Dermis microvascular lymphatic vessel endothelial cell (primary cell): ENCODE data around the gene ALAS1. TPM values are rescaled to one million over a fixed set of nuclear protein-coding genes. Genes with fewer than 3 reads are reported as not detected.

Experiments
- DNase-seq, 2 donors: peaks; one replicate each; pipeline versions ENCODE4 v3.0.0 to v3.0.0-alpha.2; 2010; ENCODE audit warnings: low read depth in 2 of 2
- total RNA-seq: library from RNA; depleted of rRNA; stranded (reverse); fragments of >200 nt; gene quantifications from 2 replicates; pipeline ENCODE4 v1.2.1, GENCODE V29; 2014

The ALAS1 gene
- total RNA-seq, 1 donor from 2014 or later: 46.0 TPM

DNA sequence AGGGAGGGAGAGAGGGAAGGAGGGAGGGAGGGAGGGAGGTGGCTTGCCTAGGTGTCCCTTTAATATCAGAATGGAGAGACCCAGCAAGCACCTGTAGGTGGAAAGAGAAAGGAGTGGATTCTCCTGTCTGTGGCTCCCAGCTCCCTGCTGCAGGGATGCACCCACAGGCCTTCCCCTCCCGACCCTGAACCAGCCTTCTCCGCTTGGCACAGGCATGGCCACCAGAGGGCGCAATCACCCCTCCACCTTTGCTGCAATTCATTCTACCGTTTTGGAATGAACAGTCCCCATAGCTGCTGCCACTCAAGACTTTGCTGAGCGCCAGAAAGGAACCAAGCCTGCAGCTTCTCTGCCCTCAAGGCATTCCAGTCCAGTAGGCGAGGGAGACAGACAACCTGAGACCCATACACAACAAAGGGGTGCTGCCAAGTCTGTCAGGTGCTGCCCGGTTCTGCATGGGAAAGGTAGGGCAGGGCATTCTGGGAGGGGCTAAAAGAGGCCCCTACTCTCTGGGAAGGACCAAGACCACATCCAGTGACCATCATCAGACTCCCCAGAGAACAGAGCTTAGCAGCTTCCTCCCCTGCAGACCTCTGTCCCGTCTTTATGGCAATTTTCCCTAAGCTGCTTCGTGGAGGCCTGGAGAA is 22.5 kb downstream of the ALAS1 start:
- DNase-seq: peak; percentile 52 to 69

DNA sequence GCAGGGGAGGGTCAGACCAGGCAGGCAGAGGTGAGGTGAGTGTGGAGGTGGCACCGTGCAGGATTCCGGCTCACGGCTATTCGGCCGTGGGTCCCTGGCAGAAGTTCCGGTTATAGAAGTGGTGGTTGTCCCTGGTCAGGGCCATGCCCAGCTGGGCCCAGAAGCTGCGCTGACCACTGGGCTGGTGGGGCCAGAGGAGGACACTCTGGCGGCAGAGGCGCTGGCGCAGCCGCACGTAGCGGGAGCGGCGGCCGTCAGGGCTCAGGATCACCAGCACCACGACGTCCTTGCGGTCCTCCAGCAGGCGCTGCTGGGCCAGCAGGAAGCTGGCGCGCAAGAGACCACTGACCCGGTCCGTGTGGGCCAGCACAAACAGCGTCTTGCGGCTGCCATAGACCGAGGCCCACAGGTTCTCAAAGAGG is 23.2 kb downstream of the ALAS1 start:
- DNase-seq: no peak

DNA sequence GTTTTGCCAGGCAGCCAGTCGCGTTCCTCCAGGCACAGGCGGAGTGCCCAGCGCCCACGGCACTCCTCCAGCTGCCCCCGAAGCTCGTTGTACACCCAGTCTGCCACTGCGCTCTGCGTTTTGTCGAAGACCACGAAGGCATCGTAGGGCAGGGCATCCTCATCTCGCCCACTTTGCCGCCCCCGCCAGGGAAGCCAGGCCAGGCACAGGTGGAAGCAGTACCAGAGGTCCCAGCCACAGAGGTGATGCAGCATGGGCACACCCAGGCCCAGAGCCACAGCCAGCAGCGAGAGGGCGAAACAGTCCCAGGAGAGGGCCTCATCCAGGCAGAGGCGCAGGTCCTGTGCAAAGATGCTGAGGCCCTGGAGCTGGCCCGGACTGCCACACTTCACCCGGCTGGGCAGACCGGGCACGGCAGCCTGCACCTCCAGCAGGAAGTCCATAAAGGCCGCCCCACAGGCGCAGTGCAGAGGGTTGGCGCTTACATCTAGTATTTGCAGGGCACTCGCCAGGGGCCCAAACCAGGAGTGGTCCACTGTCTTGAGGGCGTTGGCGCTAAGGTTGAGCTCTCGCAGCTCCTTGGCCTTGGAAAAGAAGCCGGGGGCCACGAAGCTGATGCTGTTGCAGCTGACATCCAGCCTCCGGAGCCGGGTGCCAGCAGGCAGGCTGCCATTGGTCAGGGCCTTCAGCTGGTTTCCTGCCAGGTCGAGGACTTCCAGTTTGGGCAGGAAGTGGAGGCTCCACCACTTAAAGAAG is 23.8 kb downstream of the ALAS1 start:
- peak in 1 of 2 donors; percentile 21 for DNase-seq

DNA sequence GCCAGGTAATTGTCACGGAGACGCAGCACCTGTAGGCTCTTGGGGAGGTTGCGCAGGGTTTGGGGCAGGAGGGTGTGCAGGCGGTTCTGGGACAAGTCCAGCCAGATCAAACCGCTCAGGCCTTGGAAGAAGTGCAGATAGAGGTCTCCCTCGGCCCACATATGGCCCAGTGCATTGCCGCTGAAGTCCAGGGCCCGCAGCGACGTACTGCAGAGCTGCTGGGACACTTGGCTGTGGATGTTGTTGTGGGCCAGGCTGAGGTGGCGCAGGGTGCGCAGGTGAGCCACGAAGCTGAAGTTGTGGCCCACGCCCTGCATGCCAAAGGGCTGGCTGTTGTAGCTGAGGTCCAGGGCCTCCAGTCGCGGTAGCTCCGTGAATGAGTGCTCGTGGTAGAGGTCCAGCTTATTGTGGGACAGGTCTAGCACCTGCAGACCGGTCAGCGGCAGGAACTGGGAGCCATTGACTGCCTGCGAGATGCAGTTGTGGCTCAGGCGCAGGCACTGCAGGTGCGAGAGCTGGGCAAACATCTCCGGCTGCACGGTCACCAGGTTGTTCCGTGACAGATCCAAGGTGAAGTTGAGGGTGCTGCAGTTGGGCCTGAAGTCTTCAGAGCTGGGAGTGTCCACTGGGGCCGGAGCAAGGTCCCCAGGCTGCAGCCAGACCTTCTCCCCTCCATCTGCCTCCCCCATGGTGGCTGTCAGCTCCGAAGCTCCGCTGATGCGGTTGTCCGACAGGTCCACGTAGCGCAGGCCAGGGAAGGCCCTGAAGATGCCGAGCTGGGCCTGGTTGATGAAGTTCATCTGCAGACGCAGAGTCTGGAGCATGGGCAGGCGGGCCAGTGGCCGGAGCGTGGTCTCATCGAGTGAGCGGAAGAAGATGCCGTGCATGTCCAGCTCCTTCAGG is 24.6 kb downstream of the ALAS1 start:
- no peak for DNase-seq

DNA sequence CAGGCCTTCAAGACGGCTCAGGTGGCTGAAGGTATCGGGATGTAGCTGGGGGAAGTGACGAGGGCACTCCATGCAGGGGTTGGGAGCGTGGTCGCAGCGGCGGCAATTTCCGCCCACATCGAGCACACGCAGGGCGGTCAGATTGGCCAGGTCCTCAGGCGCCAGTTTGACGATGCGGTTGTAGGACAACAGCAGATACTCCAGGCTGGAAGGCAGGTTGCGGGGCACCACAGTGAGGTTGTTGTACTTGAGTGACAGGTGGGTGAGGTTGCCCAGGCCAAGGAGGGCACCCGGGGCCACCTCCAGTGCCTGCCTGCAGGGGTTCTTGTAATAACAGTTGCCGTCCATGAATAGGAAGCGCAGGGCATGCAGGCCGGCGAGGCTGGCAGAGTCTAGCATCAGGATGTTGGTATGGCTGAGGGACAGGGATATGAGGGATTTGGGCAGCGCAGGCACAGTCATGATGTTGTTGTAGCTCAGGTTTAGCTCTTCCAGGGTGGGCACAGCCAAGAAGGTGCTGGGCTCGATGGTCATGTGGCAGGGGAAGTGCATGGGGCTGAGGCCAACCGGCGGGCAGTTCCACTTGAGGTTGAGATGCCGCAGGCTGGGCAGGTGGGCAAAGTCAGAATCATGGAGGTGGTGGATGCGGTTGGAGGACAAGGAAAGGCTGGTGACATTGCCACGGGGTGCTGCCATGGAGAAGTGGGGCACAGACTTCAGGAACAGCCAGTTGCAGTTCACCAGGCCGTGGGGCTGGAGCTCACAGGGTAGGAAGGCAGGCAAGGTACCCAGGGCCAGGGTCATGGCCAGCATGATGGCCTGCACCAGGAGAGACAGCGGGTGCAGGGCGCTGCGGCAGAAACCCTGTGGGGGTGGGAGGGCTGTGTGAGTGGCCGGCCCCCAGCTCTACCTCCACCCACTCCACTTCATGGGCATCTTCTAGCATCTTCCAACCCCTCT is 25.8 kb downstream of the ALAS1 start:
- no peak for DNase-seq

DNA sequence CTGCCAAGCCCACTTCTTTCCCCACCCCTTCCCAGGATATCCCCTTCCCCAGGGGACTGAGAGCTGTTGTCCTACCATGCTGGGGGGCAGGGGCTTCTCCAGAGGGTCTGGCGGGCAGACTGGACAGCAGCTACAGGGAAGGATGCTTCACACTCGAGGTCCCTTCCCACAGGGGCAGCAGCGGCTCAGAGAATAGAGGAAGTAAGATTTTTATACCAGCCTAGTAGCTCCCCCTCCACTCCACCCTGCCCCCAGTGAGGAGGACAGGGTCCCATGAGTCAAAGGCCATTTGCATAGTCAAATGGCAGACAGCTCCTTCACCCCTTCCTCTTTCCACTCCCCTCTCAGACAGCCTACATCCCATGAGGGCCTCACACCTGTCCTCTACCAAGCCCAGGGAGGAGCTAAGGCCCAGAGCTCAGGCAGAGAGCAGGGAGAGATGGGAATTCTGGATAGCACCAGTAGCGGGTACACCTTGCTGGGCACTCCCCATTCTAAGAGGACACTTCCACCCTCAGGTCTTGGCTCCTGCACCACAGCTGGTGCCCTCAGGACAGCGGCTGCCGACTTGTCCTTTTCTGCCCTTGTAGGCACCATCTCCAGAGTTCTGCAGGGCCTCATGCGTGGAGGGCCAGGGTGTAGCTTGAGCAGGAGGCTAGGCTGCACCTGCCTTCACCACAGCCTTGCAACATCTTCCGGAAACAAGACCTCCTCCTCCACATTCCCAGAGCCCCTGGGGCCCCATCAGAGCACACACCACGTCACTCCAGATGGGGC is 27.7 kb downstream of the ALAS1 start, which contains the start of gene TLR9:
TLR9 (minus strand) TSS at position 194 of the 777 bp plus-strand sequence; CDS start at position 78, 116 bp downstream.
- no peak for DNase-seq

DNA sequence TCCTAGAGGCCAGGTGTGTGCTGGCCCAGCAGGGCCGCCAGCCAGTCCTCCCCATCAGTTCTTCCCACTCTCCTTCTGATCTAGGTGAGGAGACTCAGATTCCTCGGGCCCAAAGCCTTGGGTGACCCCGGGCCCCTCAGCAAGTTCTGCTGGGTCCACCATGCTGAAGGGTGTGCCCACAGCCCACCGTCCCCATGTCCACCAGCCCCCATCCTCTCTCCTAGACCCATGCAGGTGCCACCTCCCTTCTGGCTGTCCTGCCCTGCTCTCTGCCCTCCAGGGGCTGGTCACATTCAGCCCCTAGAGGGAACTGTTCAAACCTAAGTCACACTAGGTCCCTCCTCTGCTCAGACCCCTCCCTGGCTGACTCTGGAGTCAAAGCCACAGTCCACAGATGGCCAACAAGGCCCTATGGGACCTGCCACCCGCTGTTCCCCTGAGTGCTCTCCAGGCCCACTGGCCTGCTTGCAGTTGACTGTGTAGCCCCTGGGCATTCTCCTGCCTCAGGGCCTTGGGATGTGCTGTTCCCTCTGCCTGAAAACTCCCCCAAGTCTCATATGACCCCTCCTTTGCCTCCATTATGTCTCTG is 28.4 kb downstream of the ALAS1 start:
- DNase-seq: no peak

DNA sequence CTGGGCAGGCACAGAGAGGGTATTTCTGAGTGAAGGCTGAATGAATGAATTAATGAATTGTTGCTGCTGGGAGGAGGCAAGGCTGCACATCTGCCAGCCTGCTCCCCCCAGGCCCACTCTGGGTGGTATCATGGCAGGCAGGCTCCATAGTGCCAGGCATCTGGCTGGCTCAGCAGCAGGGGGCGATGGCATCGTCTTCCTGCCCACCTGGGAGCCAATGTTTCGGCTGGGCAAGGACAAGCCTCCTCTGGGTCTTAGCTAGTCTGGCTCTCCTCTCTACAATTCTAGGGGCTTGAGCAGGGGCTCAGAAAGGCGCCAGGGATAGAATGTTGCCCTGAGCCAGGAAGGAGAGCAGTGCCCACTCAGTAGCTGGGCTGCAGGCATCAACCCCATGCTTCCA is 29.2 kb downstream of the ALAS1 start:
- DNase-seq: no peak

DNA sequence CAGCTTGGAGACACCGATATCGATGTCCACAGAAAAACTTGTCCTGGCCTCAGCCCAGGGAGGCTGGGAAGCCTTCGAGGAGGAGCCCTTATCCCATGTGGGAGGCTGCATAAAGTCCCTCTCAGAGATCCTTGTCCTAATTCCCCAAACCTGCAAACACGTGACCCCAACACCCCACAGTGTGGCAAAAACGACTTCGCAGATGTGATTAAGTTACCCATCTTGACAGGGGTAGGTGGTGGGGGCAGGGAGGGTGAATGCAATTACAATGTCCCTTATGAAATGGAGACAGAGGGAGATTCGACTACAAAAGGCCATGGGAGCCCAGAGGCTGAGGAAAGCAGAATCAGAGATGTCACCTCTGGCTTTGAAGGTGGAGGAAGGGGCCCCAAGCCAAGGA is 29.8 kb downstream of the ALAS1 start:
- DNase-seq: no peak

DNA sequence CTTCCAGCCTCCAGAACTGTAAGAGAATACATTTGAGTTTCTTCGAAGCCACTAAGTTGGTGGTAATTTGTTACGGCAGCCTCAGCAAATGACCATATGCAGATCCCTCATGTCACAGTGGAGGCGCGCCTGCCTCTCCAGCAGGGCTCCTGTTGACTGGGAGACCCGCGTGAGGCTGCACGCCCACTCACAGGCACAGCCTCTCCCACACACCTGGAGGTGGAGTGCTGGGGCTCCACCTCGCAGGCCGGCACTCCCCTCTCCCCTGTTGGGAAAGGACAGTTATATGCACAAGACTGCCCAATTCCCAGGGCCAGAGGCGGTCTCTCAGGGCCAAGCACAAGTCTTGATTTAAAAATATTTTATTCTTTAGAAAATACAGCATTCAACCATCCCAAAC is 30.3 kb downstream of the ALAS1 start:
- DNase-seq: no peak

DNA sequence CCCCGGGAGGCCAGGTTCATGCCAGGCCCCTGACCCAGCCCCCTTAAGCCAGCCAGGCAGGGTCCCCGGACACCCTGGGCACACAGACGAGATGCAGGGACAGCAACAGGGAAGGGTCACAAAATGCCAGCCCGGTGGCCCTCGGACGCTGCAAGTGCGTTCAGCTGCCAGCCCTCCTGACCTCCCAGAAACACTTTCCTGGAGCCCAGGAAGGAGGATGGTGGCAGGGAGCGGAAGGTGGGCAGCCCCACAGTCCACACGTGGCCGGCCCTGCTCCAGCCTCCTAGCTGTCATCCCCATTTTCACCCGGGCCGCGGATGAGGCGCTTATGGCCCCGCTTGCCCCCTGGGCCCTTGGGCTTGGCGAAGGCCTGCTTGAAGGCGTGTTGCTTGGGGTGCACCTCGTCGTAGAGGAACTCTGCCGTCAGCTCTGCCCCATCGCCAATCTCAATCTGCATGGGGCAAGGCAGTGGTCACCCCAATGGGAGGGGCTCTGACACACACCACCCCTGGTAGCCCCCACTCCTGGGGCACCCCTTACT is 30.9 kb downstream of the ALAS1 start:
- DNase-seq: no peak

DNA sequence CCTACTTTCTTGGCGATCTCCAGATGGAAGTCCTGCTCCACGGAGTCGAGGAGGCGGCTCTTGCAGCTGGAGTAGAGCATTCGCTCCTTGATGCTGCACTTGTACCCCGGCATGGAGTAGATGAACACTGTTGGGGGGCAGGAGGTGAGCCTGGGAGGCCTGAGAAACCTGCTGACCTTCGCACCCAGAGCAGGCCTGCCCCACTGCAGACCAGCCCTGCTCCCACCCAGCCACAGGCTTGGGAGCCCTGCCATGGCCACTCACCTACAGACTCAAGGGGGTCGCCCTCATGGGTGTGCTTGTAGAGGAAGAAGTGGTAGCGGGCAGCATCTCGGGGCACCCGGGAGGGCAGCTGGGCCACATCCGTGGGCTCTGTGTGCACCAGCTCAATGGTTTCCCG is 31.7 kb downstream of the ALAS1 start:
- no peak for DNase-seq

DNA sequence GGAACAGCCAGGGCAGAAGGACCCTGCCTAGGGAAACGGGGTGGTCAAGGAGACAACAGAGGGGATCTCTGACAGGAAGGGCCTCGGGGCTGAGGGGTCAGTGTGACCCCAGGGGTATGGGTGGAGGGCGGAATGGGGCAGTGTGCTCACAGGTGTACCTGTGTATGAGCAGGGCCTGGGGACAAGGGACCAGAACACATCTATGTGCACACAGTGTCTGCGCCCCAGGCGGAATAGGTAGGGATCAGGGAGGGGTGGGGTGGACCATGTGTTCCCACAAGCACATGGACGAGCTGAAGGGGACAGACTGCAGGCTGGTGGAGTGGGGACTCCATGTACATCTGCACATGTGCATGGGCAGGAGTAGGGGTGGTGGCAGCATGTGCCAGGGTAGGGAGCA is 32.5 kb downstream of the ALAS1 start:
- no peak for DNase-seq

DNA sequence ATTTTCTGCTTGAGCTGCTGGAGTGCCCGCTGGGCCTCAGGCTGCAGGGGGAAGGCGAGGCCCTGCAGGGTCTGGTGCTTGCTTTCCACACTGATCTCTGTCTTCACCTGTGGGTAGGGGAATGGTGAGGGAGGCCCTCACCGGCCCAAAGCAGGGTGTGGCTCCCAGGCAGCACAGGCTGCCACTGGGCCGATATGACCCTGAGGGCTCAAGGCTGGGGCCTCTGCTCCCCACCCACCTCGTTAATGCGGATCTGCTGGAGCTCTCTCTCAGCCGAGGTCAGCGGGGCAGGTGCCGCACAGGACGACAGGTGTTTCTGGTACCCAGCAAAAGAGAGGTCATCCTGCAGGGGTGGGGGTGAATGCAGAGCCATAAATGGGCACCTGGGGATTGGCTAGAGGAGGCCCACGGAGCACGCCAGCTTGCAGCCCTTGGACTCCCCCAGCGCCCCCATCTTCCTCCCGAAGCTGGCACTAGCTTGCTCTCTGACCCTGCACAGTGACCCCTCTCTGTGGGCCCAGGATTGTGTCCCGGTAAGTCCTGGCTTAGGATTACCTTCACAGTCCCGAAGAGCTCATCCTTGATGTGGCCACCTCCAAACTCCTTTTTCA is 33.0 kb downstream of the ALAS1 start:
- DNase-seq: no peak

DNA sequence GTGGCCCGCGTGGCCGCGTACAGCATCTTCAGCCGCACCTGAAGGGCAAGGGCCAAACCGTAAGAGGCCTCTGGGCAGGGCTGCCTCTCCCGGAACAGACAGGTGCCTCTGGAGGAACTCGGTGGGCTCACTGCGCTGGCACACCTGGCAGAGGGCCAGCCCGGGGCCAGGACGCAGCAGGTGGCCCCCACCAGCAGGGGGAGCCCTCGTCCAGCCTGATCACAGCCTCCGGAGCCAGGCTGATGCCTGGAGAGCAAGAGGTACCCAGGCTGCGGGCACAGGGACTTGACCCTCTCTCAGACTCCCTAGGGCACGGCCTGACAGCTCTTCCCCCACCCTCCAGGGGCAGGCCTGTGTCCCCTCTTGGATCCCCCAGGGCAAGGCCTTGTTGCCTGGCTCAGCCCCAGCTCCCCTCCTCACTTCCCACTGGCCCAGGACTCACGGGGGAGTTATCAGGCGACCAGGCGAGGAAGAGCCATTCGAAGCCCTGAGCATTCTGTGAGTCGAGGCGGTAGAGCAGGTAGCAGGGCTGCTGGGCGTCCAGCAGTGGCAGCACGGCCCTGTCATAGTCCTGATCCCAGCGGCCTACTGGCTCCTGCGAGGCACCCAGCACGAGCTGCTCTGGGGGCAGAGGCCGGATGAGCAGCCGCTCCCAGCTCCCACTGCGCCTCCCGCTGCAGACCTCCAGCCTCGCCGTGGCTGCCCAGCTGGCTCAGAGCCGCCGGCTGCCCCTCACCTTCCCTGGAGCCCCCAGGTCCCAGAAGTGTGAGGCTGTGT is 33.7 kb downstream of the ALAS1 start:
- peak in 1 of 2 donors; percentile 70 for DNase-seq

DNA sequence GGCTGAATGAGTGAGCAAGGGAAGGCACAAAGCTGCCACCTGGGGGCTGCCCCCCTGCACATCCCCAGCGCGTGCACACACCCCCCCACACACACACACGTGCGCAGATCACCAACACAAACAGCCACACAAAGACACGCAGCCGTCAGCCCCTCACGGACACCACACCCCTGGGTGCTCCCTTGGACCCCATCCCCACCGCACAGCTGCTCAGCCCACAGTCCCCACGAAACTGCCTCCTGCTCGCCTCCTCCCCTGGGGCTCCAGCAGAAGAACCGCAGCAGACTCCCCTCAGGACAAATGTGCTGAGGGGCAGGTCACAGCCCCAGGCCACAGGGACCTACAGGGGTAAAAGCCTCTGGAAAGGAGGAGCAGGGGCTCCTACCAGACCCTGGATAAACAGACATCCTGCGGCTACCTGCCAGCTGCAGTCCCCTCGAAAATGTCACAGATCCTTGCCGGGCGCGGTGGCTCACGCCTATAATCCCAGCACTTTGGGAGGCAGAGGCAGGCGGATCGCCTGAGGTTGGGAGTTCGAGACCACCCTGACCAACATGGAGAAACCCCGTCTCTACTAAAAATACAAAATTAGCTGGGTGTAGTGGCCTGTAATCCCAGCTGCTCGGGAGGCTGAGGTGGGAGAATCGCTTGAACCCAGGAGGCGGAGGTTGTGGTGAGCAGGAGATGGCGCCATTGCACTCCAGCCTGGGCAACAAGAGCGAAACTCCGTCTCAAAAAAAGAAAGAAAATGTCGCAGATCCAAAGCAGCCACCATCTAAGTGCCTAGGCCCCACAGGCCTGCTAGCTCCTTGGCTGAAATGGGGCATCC is 34.5 kb downstream of the ALAS1 start:
- DNase-seq: no peak

DNA sequence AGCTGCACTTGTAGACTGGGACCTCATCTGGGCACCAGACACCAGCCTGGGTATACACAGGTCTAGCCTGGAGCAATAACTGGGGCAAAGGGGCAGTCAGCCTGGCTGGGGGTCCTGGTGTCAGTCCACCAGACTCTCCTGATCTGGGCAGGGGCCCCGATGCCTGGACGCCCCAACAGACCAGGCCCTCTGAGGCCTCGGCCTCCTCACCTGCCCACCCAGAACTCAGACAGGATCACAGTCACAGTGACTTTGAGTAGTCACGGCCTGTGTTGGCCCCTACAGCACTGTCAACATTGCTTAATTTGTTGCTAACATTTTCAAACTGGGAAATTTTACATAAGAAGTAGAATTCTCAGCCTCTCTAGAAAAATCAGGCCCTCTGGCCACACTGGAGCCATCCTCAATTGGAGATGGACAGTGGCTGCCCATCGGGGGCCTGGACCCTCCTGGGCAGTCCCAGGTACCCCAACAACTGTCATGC is 35.2 kb downstream of the ALAS1 start:
- no peak for DNase-seq
